Sigmoid colon (tissue), 7 donors: ENCODE measurements around the gene TBC1D10A. TPM values are rescaled to one million over a fixed set of nuclear protein-coding genes. Genes with fewer than 3 reads are reported as not detected.
A peak's percentile ranks its signal among the peaks of the same experiment; 100 is the strongest.

Experiments
- DNase-seq: peaks from one replicate; pipeline ENCODE4 v3.0.0-alpha.2; 2019
- H3K27ac ChIP-seq, 4 donors: fragments of 200-600 bp; sonication (generic); one replicate each; pipeline ENCODE4 v1.5.1; 2016 to 2019; ENCODE audit warnings: mild to moderate bottlenecking in 1 of 4
- H3K27me3 ChIP-seq, 3 donors: fragments of 200-600 bp; sonication (generic); one replicate each; pipeline ENCODE4 v1.5.1; 2019; ENCODE audit warnings: mild to moderate bottlenecking in 1 of 3
- H3K36me3 ChIP-seq, 4 donors: fragments of 200-600 bp; sonication (generic); one replicate each; pipeline ENCODE4 v1.5.1; 2016 to 2019
- H3K4me1 ChIP-seq, 4 donors: fragments of 200-600 bp; sonication (generic); one replicate each; pipeline ENCODE4 v1.5.1; 2017 to 2019
- H3K4me3 ChIP-seq, 4 donors: fragments of 200-600 bp; sonication (generic); one replicate each; pipeline ENCODE4 v1.5.1; 2017 to 2019; ENCODE audit warnings: mild to moderate bottlenecking in 2 of 4, moderate library complexity in 1 of 4
- H3K9me3 ChIP-seq, 4 donors: fragments of 200-600 bp in 3 of 4; sonication (generic) in 3 of 4; one replicate each; pipeline versions ENCODE4 v1.5.1 to v1.6.1; 2013 to 2019
- EP300 ChIP-seq, 4 donors: sonication (generic); formaldehyde crosslinking; IDR thresholded peaks; one replicate each; pipeline ENCODE4 v1.6.1; 2017; ENCODE audit warnings: antibody characterized with exemption in 4 of 4
- POLR2A ChIP-seq, 2 donors: fragments of 450-650 bp; IDR thresholded peaks; one replicate each; pipeline ENCODE4 v1.6.1; 2016; ENCODE audit warnings: antibody characterized with exemption in 2 of 2, mild to moderate bottlenecking in 2 of 2, moderate library complexity in 2 of 2
- POLR2AphosphoS5 ChIP-seq, 4 donors: sonication (generic); formaldehyde crosslinking; IDR thresholded peaks; one replicate each; pipeline ENCODE4 v1.6.1; 2017; ENCODE audit warnings: antibody characterized with exemption in 4 of 4
- WGBS, 2 donors: extraction: QIAGEN DNeasy Blood & Tissue Kit; methylation state at CpG; one replicate each; pipeline ENCODE4 v1.1.7; 2013; 5-methylcytosine and 5-hydroxymethylcytosine counted together
- intact Hi-C: fragments of 100-400 bp; cut with DNase I; formaldehyde crosslinking; loops from one replicate; pipeline ENCODE4 v1.15.1; 2023
- polyA plus RNA-seq, 3 donors: library from polyadenylated mRNA; stranded (reverse); fragments of 200-250 nt; gene quantifications; one replicate each; pipeline ENCODE4 v1.2.3, GENCODE V29; 2013
- total RNA-seq, 4 donors: library from RNA; depleted of rRNA; stranded (reverse); fragments of >200 nt; gene quantifications; one replicate each; pipeline ENCODE4 v1.1.0, GENCODE V29; 2016
- TF ChIP-seq, protein P1 (sequence below), 4 experiments: fragments of 450-650 bp in 3 of 4; fragments of 200-600 bp in 1 of 4; IDR thresholded peaks; one replicate each; pipeline ENCODE4 v1.5.1; 2016 to 2019; ENCODE audit warnings: antibody characterized with exemption in 4 of 4, mild to moderate bottlenecking in 3 of 4, moderate library complexity in 2 of 4
- donor health status: healthy with polysubstance abuse.
- donor health status: Bipolar disorder and iron deficiency.
- donor health status: healthy.

Gene TBC1D10A
- total and polyA plus RNA-seq, 7 donors = 12.5 to 35.4 (median 29.1) TPM

- Histone ChIP-seq H3K27me3 (no peaks in the 10 kb centered on the region), H3K4me1 (peaks cover 0 to 41% (median 37%) of the 10 kb centered on the region in 4 donors), H3K27ac (peak within 1 kb of the TSS; percentile 94 to 97 (median 96)), H3K9me3 (no peaks in the 10 kb centered on the region), H3K36me3 (peaks cover 9 to 22% (median 11%) of the 10 kb centered on the region in 4 donors), H3K4me3 (peak within 1 kb of the TSS; percentile 69 to 91 (median 77))
- 0% methylated on average over 91 of the region's 91 CpGs for whole genome bisulfite sequencing, 2 donors
- TF ChIP-seq, protein P1, sequence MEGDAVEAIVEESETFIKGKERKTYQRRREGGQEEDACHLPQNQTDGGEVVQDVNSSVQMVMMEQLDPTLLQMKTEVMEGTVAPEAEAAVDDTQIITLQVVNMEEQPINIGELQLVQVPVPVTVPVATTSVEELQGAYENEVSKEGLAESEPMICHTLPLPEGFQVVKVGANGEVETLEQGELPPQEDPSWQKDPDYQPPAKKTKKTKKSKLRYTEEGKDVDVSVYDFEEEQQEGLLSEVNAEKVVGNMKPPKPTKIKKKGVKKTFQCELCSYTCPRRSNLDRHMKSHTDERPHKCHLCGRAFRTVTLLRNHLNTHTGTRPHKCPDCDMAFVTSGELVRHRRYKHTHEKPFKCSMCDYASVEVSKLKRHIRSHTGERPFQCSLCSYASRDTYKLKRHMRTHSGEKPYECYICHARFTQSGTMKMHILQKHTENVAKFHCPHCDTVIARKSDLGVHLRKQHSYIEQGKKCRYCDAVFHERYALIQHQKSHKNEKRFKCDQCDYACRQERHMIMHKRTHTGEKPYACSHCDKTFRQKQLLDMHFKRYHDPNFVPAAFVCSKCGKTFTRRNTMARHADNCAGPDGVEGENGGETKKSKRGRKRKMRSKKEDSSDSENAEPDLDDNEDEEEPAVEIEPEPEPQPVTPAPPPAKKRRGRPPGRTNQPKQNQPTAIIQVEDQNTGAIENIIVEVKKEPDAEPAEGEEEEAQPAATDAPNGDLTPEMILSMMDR (IDR thresholded peaks at IDR 0.05) = no peak
- TF ChIP-seq POLR2A (IDR thresholded peaks at IDR 0.05) (peak; percentile 76 to 90), EP300 (IDR thresholded peaks at IDR 0.05) (peak in 1 of 4 donors; percentile 34), POLR2AphosphoS5 (IDR thresholded peaks at IDR 0.05) (peak; percentile 89 to 97 (median 94))
- peak; percentile 94 for DNase-seq
- intact Hi-C loops = loop anchor here (1.0 to 2.0 kb wide), 3 partner anchors 30 to 67 kb away; partner anchors contain the start of genes CASTOR1, RNF215 and TBC1D10A
Observed at GRCh38 chr22:30356449-30357235, 29.9 kb upstream of the TBC1D10A start, which contains the start of the genes CCDC157 and SF3A1. CCDC157 (plus strand) TSS chr22:30357007; CDS start chr22:30366001, 8,994 bp downstream. SF3A1 (minus strand) TSS chr22:30356894; CDS start chr22:30356792, 102 bp downstream.

DNA sequence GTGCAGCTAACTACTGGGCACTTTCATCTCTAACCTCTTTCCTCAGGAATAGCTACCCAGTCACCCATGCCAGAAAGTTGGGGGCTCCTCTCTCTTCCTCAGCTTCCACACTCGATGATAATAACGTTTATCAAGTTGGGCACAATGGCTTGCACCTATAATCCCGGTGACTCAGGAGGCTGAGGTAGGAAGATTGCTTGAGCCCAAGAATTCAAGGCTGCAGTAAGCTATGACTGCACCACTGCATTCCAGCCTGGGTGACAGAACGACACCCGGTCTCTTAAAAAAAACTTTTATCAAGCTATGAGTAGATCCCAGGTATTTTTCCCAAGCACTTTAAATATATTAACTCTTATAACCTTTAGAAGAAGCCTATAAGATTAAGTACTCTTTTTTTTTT, 27.9 kb upstream of the TBC1D10A start:
- peak overlapping the region in 1 of 4 donors; percentile 69 for H3K4me3 ChIP-seq
- 66 to 77% methylated on average over 5 of the region's 5 CpGs for WGBS, 2 donors
- H3K27me3 ChIP-seq = no peaks in the 10 kb centered on the region
- intact Hi-C loops = no loop called here
- H3K36me3 ChIP-seq = peaks cover 17 to 42% (median 19%) of the 10 kb centered on the region in 4 donors
- H3K9me3 ChIP-seq = no peaks in the 10 kb centered on the region
- H3K27ac ChIP-seq = no peak overlapping the region
- DNase-seq = no peak
- H3K4me1 ChIP-seq = peaks cover 0 to 45% (median 41%) of the 10 kb centered on the region in 4 donors
- TF ChIP-seq EP300 (IDR thresholded peaks at IDR 0.05) = no peak
- TF ChIP-seq POLR2AphosphoS5 (IDR thresholded peaks at IDR 0.05) = no peak
- TF ChIP-seq POLR2A (IDR thresholded peaks at IDR 0.05) = no peak
- TF ChIP-seq, protein P1 (IDR thresholded peaks at IDR 0.05) = no peak

DNA sequence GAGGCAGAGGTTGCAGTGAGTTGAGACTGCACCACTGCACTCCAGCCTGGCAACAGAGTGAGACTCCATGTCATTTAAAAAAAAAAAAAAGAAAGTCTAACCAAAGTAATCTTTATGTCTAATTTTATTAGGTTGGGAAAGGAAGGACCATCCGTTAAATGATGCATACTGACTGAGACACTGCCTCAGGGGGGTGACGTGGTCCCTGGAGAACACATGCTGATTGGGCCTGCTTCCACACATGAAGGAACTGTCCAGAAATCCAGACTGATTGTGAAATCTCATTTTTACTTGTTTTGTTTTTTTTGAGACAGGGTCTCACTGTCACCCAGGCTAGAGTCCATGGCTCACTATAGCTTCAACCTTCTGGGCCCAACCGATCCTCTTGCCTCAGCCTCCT, 24.5 kb upstream of the TBC1D10A start:
- intact Hi-C loops = no loop called here
- Histone ChIP-seq H3K4me1 (peaks cover 0 to 51% (median 40%) of the 10 kb centered on the region in 4 donors), H3K36me3 (peaks cover 22 to 76% (median 34%) of the 10 kb centered on the region in 4 donors), H3K27ac (no peak overlapping the region), H3K9me3 (no peaks in the 10 kb centered on the region), H3K4me3 (no peak overlapping the region), H3K27me3 (no peaks in the 10 kb centered on the region)
- 87 to 94% methylated on average over 3 of the region's 3 CpGs for WGBS, 2 donors
- TF ChIP-seq POLR2A (IDR thresholded peaks at IDR 0.05) (no peak), EP300 (IDR thresholded peaks at IDR 0.05) (no peak), POLR2AphosphoS5 (IDR thresholded peaks at IDR 0.05) (no peak)
- TF ChIP-seq, protein P1 (IDR thresholded peaks at IDR 0.05) = no peak
- no peak for DNase-seq

GRCh38 chr22:30348809-30349208, 22.1 kb upstream of the TBC1D10A start:
- TF ChIP-seq POLR2AphosphoS5 (IDR thresholded peaks at IDR 0.05) (no peak), POLR2A (IDR thresholded peaks at IDR 0.05) (no peak), EP300 (IDR thresholded peaks at IDR 0.05) (no peak)
- TF ChIP-seq, protein P1 (IDR thresholded peaks at IDR 0.05) = no peak
- no peak overlapping the region for H3K4me3 ChIP-seq
- H3K36me3 ChIP-seq = peaks cover 45 to 98% (median 58%) of the 10 kb centered on the region in 4 donors
- 76 to 86% methylated on average over 4 of the region's 4 CpGs for WGBS, 2 donors
- no peak for DNase-seq
- intact Hi-C loops = no loop called here
- peaks cover 0 to 28% (median 16%) of the 10 kb centered on the region in 4 donors for H3K4me1 ChIP-seq
- H3K27ac ChIP-seq = peak overlapping the region in 1 of 4 donors; percentile 11
- H3K27me3 ChIP-seq = no peaks in the 10 kb centered on the region
- H3K9me3 ChIP-seq = no peaks in the 10 kb centered on the region
